Ishikawa (cell line): ENCODE measurements around the gene HBS1L.

Source experiments
- CREB1 ChIP-seq: IDR thresholded peaks from 2 replicates; pipeline ENCODE4 v1.6.1; 2012; ENCODE audit warnings: low read depth
- EP300 ChIP-seq: IDR thresholded peaks from 2 replicates; pipeline ENCODE4 v1.6.1; 2012; ENCODE audit warnings: borderline replicate concordance
- FOXM1 ChIP-seq: IDR thresholded peaks from 2 replicates; pipeline ENCODE4 v1.6.1; 2012; ENCODE audit warnings: low read depth, borderline replicate concordance
- TAF1 ChIP-seq: IDR thresholded peaks from 2 replicates; pipeline ENCODE4 v1.6.1; 2012; ENCODE audit warnings: low read depth, mild to moderate bottlenecking
- TEAD4 ChIP-seq: IDR thresholded peaks from 2 replicates; pipeline ENCODE4 v1.6.1; 2012
- ZBTB7A ChIP-seq: IDR thresholded peaks from 2 replicates; pipeline ENCODE4 v1.6.1; 2012; ENCODE audit warnings: low read depth
- TF ChIP-seq, protein P1 (sequence below): IDR thresholded peaks from 2 replicates; pipeline ENCODE4 v1.6.1; 2012
- TF ChIP-seq, protein P2 (sequence below): IDR thresholded peaks from 2 replicates; pipeline ENCODE4 v1.6.1; 2012

DNA sequence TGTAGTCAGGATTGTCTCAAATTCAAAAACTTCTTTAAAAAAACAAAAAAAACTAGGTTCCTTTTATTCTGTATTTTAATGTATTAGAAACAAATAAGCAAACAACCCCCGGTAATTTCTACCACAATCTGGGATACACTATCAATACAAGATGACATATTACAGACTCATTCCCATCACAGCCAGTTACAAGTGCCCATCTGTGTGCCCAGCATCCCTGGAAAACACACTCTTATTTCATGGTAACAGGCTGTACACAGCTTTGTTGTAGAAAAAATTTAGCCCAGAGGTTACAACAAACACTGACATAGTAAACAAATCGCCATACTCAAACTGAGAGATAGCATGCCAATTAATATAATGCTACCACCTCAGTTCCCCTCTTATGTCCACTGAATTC lies 16.3 kb downstream of the HBS1L start:
- TF ChIP-seq EP300, result no peak
- no peak for TF ChIP-seq ZBTB7A
- TF ChIP-seq, protein P1, sequence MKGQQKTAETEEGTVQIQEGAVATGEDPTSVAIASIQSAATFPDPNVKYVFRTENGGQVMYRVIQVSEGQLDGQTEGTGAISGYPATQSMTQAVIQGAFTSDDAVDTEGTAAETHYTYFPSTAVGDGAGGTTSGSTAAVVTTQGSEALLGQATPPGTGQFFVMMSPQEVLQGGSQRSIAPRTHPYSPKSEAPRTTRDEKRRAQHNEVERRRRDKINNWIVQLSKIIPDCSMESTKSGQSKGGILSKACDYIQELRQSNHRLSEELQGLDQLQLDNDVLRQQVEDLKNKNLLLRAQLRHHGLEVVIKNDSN, result no peak
- no peak for TF ChIP-seq TAF1
- no peak for TF ChIP-seq TEAD4
- TF ChIP-seq, protein P2, sequence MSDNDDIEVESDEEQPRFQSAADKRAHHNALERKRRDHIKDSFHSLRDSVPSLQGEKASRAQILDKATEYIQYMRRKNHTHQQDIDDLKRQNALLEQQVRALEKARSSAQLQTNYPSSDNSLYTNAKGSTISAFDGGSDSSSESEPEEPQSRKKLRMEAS, result no peak
- no peak for TF ChIP-seq FOXM1
- TF ChIP-seq CREB1, result no peak
